ENCODE results near the gene SFXN3. TPM values are rescaled to one million over a fixed set of nuclear protein-coding genes. Genes with fewer than 3 reads are reported as not detected.

Gene SFXN3
- total and polyA plus RNA-seq, 2 of the 13 experiments (the other 11 are each of a cell fraction or from before 2014, with no cell fraction given) = 16.8 to 71.5 TPM

DNA sequence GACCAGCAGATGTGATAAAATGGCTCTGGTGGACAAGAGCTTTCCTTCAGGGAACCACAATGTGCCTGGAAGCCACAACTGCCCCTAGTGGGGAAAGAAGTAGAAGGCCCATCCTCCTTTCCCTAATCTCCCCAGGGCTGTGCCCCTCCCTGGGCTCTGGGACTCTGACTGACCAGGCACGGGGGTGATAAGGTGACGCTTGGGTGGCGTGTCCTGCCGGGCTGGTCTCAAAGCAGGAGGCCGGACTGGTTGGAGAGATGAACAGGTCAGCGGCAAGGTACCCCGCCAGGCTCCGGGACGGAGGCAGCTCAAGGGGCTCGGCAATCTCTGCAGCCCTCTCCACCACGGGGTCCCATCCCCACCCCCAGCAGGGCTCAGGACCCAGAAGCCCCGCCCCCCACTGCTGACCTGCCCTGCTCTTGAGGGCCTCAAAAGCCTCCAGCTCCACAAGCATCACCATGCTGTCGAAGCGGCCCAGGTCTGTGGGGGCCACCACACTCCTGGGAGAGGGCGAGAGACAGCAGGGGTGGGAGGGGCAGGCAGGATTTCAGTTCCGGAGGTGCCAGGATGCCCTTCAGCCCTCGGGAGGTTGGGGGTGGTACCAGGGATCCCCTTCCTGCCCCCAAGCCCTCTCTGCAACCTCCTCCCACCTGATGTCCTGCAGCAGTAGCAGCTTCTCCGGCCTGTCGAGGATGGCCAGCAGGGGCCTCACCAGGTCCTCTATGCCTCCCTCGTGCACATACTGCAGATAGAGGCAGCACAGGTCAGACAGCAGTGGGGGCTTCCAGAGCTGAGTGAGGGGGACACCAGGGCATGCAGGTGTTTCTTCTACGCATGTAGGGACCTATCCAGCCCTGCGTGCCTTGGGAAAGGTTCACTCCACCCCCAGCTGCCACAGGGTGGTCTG is 19.3 kb upstream of the SFXN3 start (continued):
- TF ChIP-seq ELF1 (CRISPR knock-in tag; IDR thresholded peaks at IDR 0.05) (no peak), ZNF746 (CRISPR knock-in tag; IDR thresholded peaks at IDR 0.05) (no peak), TGIF2 (CRISPR knock-in tag; IDR thresholded peaks at IDR 0.05) (0 out of 2 replicates have a peak, but pooled peaks have one; percentile 13), ZNF446 (CRISPR knock-in tag; IDR thresholded peaks at IDR 0.05) (no peak), ZNF782 (CRISPR knock-in tag; IDR thresholded peaks at IDR 0.05; ENCODE audit: borderline replicate concordance) (no peak), ZC3H4 (CRISPR knock-in tag; IDR thresholded peaks at IDR 0.05; ENCODE audit: borderline replicate concordance) (no peak; the same call in 1 of the 2 replicates), MAFF (IDR thresholded peaks at IDR 0.05; ENCODE audit: low read depth, low read length) (no peak), ZNF160 (CRISPR knock-in tag; IDR thresholded peaks at IDR 0.05) (no peak)
- TF ChIP-seq, protein P1, sequence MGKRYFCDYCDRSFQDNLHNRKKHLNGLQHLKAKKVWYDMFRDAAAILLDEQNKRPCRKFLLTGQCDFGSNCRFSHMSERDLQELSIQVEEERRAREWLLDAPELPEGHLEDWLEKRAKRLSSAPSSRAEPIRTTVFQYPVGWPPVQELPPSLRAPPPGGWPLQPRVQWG (CRISPR knock-in tag; IDR thresholded peaks at IDR 0.05; ENCODE audit: borderline replicate concordance, low read depth) = no peak
- TF ChIP-seq, protein P2, sequence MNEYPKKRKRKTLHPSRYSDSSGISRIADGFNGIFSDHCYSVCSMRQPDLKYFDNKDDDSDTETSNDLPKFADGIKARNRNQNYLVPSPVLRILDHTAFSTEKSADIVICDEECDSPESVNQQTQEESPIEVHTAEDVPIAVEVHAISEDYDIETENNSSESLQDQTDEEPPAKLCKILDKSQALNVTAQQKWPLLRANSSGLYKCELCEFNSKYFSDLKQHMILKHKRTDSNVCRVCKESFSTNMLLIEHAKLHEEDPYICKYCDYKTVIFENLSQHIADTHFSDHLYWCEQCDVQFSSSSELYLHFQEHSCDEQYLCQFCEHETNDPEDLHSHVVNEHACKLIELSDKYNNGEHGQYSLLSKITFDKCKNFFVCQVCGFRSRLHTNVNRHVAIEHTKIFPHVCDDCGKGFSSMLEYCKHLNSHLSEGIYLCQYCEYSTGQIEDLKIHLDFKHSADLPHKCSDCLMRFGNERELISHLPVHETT (CRISPR knock-in tag; conservative IDR thresholded peaks at IDR 0.05) = no peak
- TF ChIP-seq, protein P3, sequence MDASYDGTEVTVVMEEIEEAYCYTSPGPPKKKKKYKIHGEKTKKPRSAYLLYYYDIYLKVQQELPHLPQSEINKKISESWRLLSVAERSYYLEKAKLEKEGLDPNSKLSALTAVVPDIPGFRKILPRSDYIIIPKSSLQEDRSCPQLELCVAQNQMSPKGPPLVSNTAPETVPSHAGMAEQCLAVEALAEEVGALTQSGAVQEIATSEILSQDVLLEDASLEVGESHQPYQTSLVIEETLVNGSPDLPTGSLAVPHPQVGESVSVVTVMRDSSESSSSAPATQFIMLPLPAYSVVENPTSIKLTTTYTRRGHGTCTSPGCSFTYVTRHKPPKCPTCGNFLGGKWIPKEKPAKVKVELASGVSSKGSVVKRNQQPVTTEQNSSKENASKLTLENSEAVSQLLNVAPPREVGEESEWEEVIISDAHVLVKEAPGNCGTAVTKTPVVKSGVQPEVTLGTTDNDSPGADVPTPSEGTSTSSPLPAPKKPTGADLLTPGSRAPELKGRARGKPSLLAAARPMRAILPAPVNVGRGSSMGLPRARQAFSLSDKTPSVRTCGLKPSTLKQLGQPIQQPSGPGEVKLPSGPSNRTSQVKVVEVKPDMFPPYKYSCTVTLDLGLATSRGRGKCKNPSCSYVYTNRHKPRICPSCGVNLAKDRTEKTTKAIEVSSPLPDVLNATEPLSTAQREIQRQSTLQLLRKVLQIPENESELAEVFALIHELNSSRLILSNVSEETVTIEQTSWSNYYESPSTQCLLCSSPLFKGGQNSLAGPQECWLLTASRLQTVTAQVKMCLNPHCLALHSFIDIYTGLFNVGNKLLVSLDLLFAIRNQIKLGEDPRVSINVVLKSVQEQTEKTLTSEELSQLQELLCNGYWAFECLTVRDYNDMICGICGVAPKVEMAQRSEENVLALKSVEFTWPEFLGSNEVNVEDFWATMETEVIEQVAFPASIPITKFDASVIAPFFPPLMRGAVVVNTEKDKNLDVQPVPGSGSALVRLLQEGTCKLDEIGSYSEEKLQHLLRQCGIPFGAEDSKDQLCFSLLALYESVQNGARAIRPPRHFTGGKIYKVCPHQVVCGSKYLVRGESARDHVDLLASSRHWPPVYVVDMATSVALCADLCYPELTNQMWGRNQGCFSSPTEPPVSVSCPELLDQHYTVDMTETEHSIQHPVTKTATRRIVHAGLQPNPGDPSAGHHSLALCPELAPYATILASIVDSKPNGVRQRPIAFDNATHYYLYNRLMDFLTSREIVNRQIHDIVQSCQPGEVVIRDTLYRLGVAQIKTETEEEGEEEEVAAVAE (CRISPR knock-in tag; IDR thresholded peaks at IDR 0.05; ENCODE audit: borderline replicate concordance) = no peak
- TF ChIP-seq, protein P4, sequence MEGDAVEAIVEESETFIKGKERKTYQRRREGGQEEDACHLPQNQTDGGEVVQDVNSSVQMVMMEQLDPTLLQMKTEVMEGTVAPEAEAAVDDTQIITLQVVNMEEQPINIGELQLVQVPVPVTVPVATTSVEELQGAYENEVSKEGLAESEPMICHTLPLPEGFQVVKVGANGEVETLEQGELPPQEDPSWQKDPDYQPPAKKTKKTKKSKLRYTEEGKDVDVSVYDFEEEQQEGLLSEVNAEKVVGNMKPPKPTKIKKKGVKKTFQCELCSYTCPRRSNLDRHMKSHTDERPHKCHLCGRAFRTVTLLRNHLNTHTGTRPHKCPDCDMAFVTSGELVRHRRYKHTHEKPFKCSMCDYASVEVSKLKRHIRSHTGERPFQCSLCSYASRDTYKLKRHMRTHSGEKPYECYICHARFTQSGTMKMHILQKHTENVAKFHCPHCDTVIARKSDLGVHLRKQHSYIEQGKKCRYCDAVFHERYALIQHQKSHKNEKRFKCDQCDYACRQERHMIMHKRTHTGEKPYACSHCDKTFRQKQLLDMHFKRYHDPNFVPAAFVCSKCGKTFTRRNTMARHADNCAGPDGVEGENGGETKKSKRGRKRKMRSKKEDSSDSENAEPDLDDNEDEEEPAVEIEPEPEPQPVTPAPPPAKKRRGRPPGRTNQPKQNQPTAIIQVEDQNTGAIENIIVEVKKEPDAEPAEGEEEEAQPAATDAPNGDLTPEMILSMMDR (CRISPR knock-in tag; IDR thresholded peaks at IDR 0.05) = peak; percentile 62
- TF ChIP-seq, protein P5, sequence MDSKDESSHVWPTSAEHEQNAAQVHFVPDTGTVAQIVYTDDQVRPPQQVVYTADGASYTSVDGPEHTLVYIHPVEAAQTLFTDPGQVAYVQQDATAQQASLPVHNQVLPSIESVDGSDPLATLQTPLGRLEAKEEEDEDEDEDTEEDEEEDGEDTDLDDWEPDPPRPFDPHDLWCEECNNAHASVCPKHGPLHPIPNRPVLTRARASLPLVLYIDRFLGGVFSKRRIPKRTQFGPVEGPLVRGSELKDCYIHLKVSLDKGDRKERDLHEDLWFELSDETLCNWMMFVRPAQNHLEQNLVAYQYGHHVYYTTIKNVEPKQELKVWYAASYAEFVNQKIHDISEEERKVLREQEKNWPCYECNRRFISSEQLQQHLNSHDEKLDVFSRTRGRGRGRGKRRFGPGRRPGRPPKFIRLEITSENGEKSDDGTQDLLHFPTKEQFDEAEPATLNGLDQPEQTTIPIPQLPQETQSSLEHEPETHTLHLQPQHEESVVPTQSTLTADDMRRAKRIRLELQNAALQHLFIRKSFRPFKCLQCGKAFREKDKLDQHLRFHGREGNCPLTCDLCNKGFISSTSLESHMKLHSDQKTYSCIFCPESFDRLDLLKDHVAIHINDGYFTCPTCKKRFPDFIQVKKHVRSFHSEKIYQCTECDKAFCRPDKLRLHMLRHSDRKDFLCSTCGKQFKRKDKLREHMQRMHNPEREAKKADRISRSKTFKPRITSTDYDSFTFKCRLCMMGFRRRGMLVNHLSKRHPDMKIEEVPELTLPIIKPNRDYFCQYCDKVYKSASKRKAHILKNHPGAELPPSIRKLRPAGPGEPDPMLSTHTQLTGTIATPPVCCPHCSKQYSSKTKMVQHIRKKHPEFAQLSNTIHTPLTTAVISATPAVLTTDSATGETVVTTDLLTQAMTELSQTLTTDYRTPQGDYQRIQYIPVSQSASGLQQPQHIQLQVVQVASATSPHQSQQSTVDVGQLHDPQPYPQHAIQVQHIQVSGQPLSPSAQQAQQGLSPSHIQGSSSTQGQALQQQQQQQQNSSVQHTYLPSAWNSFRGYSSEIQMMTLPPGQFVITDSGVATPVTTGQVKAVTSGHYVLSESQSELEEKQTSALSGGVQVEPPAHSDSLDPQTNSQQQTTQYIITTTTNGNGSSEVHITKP (CRISPR knock-in tag; IDR thresholded peaks at IDR 0.05; ENCODE audit: low read depth) = no peak
